Activated T-helper 2 cell treated with anti-CD3 and anti-CD28 coated beads, Interferon-gamma antibody, Interleukin-2, Interleukin-4, amounts not matched to agents 10 μg/mL and 5 μg/mL and 100 μg/mL, durations not matched to agents 14 hours and 24 hours and 36 hours (primary cell): ENCODE results near the gene RGS3. TPM values are rescaled to one million over a fixed set of nuclear protein-coding genes. Genes with fewer than 3 reads are reported as not detected.

ENCODE experiments used
- DNase-seq: peaks from one replicate; pipeline ENCODE4 v3.0.0; 2021; ENCODE audit warnings: low spot score
- H3K27ac Mint-ChIP-seq: one replicate; pipeline ENCODE4 v1.8.0; 2021; ENCODE audit warnings: mixed read lengths
- H3K27me3 Mint-ChIP-seq: one replicate; pipeline ENCODE4 v1.8.0; 2021; ENCODE audit warnings: low read depth, mixed read lengths
- H3K36me3 Mint-ChIP-seq: one replicate; pipeline ENCODE4 v1.8.0; 2021; ENCODE audit warnings: low read depth, mixed read lengths
- H3K4me1 Mint-ChIP-seq: one replicate; pipeline ENCODE4 v1.8.0; 2021; ENCODE audit warnings: low read depth, mixed read lengths
- H3K4me3 Mint-ChIP-seq: one replicate; pipeline ENCODE4 v1.8.0; 2021; ENCODE audit warnings: low read depth, mild to moderate bottlenecking, moderate library complexity, mixed read lengths
- H3K9me3 Mint-ChIP-seq: one replicate; pipeline ENCODE4 v1.8.0; 2021; ENCODE audit warnings: mixed read lengths
- intact Hi-C: fragments of 100-400 bp; cut with micrococcal nuclease; formaldehyde crosslinking; loops from one replicate; pipeline ENCODE4 v1.15.1; 2023
- total RNA-seq: library from RNA; stranded (reverse); gene quantifications from 2 replicates; pipeline ENCODE4 v1.2.3, GENCODE V29; 2022

Gene RGS3
- total RNA-seq, 1 donor from 2014 or later, result 64.2 TPM

DNA sequence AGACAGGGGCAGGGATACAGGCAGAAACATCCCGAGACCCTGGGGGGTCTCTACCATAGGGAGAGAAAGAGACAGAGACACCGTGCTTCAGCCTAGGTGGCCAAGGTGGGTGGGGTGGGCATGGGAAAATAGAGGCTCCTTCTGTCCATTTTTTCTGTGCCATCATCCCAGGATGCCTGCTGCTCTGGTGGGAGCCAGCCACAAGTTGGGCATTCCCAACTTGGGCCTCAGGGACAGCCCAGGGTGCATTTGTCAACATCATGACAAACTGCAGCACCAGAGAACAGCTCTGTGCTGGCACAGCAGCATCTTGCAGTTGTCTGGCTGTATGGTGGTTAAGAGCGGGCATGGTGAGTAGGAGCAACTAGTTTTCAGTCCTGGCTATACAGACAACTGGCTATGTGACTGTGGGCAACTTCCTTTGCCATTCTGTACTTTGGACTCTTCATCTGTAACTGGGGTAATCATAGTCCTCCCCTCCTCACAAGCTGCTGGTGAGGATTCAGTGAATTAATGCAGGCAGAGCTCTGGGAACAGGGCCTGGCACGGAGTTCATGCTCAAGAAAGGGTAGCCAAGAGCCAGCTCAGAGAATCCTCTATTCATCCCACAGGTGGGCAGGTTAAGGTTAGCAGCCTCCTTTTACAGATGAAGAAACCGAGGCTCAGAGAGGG lies 100.4 kb downstream of the RGS3 start:
- intact Hi-C loops, result no loop called here
- H3K9me3 Mint-ChIP-seq, result no peaks in the 10 kb centered on the region
- no peaks in the 10 kb centered on the region for H3K36me3 Mint-ChIP-seq
- H3K4me1 Mint-ChIP-seq, result peaks cover 23% of the 10 kb centered on the region
- DNase-seq, result no peak
- no peaks in the 10 kb centered on the region for H3K27me3 Mint-ChIP-seq
- no peak overlapping the region for H3K27ac Mint-ChIP-seq
- H3K4me3 Mint-ChIP-seq, result no peak overlapping the region

DNA sequence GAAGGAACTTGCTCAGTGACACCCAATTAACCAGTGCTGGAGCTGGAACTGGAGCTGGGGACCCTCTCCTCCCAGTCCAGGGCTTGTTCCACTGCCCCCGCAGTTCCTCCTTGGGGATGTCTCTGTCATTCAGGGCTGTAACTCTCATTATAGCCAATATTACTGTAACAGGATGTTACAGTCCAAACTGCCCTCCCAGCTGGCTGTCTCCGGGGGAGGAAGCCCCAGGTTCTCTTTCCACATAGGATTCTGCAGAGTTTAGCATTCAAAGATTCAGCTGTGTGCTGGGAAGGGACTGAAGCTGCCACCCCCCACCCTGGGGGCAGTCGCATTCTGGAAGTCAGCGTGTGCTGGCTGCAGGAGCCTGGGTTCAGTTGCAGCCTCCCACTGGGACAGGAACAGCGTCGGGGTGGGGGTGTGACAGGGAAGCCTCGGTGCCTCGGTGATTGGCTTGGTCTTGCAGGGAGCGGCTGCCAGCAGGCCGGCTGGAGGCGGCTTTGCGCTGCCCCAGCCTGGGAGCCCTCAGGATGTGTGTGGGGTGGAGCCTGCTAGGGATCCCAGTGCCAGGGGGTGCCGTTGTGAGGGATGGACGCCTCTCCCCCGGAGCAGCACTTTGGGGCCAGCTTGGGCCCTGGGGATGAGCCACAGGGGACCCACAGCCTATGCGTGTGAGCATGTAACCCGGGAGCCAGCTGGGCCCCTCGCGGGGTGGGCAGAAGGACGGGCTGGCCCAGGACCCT lies 101.1 kb downstream of the RGS3 start:
- H3K27me3 Mint-ChIP-seq, result no peaks in the 10 kb centered on the region
- H3K27ac Mint-ChIP-seq, result no peak overlapping the region
- H3K4me1 Mint-ChIP-seq, result peaks cover 21% of the 10 kb centered on the region
- intact Hi-C loops, result no loop called here
- no peaks in the 10 kb centered on the region for H3K9me3 Mint-ChIP-seq
- DNase-seq, result no peak
- no peaks in the 10 kb centered on the region for H3K36me3 Mint-ChIP-seq
- no peak overlapping the region for H3K4me3 Mint-ChIP-seq

DNA sequence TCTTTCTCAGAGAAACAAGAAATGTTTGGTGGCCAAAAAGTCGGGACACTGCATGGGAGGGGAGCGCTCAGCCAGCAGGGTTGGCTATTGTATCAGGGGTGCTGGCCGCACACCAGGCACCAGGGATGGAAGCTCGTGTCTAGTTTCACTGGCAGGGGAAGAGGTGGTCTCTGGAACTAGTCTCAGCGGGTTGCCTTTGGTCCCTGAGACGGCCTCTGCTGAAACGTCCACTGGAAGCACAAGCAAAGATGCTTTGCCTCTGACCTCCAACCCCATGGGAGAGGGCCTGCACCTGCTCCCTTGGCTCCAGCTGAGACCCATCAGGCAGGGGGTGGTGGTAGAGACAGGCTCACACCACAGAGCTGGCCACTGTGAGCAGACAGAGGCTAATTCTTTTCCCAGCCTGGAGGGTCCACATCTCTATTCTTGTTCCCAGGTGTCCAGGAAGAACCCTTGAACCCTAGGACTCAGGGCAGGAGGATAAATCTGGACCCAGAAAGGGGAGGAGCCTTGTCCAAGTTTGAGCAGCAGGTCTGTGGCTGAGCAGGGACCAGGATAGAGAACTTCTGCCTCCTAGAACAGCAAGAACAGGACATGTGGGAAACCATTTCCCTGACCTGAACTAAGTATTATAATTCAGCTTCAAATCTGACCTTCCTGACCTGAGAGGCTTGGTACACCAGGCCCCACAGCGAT lies 102.6 kb downstream of the RGS3 start:
- Mint-ChIP-seq H3K9me3 (no peaks in the 10 kb centered on the region), H3K36me3 (no peaks in the 10 kb centered on the region), H3K4me3 (no peak overlapping the region), H3K4me1 (peaks cover 14% of the 10 kb centered on the region), H3K27me3 (no peaks in the 10 kb centered on the region), H3K27ac (no peak overlapping the region)
- no peak for DNase-seq
- intact Hi-C loops, result no loop called here

DNA sequence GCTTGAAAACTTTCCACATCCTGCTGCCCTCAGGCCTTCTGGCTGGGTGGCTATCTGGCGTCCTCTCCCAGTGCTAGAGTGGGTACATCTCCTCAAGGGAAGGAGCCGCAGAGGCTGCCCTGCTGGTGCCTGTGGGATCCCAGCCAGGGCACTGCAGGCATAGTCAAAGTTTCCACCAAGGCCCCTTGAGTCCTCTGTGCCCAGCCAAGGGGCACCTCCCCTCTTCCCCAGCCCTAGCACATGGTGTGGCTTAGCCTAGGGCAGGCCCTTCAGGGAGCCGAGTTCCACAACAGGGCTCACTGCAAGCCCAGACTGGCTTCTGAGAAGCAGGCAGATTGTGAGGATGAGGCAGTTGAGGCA lies 103.2 kb downstream of the RGS3 start:
- Mint-ChIP-seq H3K27ac (no peak overlapping the region), H3K27me3 (no peaks in the 10 kb centered on the region), H3K4me1 (peaks cover 15% of the 10 kb centered on the region), H3K4me3 (no peak overlapping the region), H3K9me3 (no peaks in the 10 kb centered on the region), H3K36me3 (no peaks in the 10 kb centered on the region)
- no peak for DNase-seq
- intact Hi-C loops, result no loop called here

DNA sequence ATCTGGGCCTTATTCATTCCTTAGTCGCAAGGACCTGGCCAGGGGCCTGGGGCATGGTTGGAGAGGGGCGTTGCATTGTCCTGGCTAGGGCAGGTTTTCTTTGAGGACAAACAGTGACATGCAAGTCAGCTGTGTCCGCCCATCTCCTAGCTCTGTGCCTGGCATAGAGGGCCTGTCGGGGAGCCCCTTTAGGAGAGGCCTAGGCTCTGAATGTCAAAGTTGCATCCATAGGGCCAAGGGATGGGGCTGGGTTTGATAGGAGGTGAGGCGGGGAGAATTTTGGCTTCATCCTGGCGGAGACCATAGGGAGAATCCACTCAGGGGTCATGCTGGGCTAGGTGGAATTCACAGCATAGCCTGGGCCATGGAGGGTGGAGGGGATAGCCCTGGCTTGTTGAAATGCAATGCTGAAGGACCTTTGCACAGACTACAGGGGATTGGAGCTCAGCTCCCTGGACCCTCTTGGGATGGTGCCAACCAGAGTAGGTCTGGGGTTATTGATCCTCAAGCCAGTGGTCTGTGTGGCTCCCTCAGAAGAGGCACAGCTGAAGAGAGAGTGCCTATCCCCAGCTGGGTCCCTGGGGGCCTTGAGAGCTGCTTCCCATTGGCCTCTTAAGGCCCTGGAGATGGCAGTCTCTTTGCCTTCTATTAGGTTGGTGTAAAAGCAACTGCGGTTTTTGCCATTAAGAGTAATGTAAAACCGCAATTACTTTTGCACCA lies 104.0 kb downstream of the RGS3 start:
- Mint-ChIP-seq H3K4me3 (no peak overlapping the region), H3K9me3 (no peaks in the 10 kb centered on the region), H3K36me3 (no peaks in the 10 kb centered on the region), H3K27me3 (no peaks in the 10 kb centered on the region), H3K27ac (no peak overlapping the region), H3K4me1 (peaks cover 15% of the 10 kb centered on the region)
- DNase-seq, result no peak
- intact Hi-C loops, result no loop called here

DNA sequence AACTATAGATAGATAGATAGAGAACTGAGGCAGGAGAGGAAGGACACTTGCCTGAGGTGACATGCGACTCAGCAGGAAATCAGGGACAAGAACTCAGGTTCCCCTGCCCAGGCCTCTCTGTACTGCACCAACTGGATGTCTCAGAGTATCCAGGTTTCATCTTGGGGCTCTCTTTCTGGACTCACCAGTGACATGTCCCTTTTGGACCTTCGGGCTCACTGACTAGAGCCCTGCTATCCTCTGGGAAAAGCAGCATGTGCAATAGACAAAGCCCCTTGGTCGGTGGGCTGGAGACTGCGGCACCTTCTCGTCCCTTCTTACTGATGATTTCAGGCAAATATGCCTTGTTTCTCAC lies 104.5 kb downstream of the RGS3 start:
- H3K27ac Mint-ChIP-seq, result no peak overlapping the region
- H3K36me3 Mint-ChIP-seq, result no peaks in the 10 kb centered on the region
- no peaks in the 10 kb centered on the region for H3K27me3 Mint-ChIP-seq
- no peak for DNase-seq
- no peaks in the 10 kb centered on the region for H3K9me3 Mint-ChIP-seq
- intact Hi-C loops, result no loop called here
- no peak overlapping the region for H3K4me3 Mint-ChIP-seq
- peaks cover 15% of the 10 kb centered on the region for H3K4me1 Mint-ChIP-seq

DNA sequence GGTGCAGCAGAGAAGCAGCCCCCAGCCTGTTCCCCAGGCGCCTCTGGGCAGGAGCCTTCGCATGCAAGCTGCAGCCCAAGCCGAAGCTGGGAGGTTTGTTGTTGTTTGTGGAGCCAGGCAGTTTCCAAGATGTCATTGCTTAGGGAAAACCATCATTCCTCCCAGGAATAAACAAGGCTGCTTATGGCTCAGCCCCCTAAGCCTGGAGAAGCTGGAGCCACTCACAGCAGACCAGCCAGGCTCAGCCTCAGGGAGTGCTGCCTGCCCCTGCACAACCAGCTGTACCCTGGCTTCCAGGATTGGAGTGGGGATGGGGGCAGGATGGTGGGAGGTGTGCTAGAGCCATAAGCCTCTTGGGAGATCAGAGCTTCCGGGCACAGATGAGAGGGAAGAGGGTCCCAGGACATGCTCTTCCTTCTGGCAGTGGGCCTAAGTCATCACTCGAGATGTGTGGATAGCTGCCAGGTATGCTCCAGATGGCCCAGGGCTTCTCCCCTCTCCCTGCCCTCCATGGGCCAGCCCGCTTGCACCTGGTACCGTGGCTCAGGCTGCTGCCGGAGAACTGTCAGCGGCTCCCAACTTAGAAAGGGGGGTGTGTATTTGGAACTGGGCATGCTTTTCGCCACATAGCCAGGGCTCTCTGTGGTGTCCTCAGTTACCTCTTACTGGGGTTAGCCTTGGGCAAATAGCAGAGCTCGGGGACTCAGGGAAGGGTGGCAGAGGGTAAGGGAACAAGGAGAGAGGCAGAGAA lies 105.2 kb downstream of the RGS3 start:
- H3K27me3 Mint-ChIP-seq, result no peaks in the 10 kb centered on the region
- intact Hi-C loops, result no loop called here
- peaks cover 15% of the 10 kb centered on the region for H3K4me1 Mint-ChIP-seq
- H3K27ac Mint-ChIP-seq, result no peak overlapping the region
- no peaks in the 10 kb centered on the region for H3K36me3 Mint-ChIP-seq
- H3K4me3 Mint-ChIP-seq, result no peak overlapping the region
- DNase-seq, result no peak
- H3K9me3 Mint-ChIP-seq, result no peaks in the 10 kb centered on the region

DNA sequence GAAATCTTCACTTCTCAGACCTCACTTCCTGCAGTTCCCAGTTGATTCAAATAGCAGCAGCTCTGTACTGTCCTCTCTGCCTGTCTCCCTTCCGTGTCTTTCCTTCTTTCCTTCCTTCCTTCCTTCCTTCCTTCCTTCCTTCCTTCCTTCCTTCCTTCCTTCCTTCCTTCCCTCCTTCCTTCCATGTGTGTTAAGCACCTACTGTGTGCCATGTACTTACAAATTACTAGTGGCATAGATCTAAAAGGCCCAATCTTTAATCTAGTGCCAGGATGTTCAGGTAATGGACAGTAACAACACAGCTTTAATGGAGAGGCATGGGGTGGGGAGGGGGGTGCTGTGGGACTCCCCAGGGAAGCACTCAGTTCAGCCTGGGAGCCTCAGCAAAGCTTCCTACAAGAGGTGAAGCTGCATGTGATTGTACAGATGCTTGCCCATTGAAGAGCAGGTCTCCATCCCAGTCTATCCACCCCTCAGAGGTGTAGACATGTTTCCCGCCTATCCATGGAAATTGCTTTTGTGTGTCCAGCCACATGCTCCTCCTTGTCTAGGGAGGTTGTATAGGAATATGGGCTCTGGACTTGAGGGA lies 106.0 kb downstream of the RGS3 start:
- H3K27ac Mint-ChIP-seq, result no peak overlapping the region
- intact Hi-C loops, result no loop called here
- no peak for DNase-seq
- no peaks in the 10 kb centered on the region for H3K9me3 Mint-ChIP-seq
- H3K27me3 Mint-ChIP-seq, result no peaks in the 10 kb centered on the region
- H3K4me1 Mint-ChIP-seq, result peaks cover 17% of the 10 kb centered on the region
- H3K4me3 Mint-ChIP-seq, result no peak overlapping the region
- no peaks in the 10 kb centered on the region for H3K36me3 Mint-ChIP-seq

DNA sequence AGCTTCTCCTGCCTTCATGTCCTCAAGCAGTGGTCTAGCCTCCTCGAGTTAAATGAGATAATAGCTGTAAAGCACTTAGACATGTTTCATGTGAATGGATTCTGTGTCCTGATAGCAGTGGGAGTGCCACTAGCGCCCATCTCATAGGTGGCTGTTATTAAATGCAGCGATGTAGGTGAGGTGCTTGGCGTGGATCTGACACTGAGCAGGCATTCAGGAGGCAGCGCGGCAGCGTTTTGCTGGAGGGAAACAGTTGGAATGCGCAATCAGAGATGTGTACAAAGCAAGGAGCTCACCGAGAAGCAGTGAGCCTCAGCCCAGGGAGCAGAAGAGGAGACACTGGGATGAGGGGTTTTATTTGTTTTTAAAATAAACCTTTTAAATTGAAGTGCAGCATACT lies 106.6 kb downstream of the RGS3 start:
- Mint-ChIP-seq H3K27ac (no peak overlapping the region), H3K9me3 (no peaks in the 10 kb centered on the region), H3K27me3 (no peaks in the 10 kb centered on the region), H3K36me3 (no peaks in the 10 kb centered on the region), H3K4me3 (no peak overlapping the region), H3K4me1 (peaks cover 14% of the 10 kb centered on the region)
- no peak for DNase-seq
- intact Hi-C loops, result no loop called here

DNA sequence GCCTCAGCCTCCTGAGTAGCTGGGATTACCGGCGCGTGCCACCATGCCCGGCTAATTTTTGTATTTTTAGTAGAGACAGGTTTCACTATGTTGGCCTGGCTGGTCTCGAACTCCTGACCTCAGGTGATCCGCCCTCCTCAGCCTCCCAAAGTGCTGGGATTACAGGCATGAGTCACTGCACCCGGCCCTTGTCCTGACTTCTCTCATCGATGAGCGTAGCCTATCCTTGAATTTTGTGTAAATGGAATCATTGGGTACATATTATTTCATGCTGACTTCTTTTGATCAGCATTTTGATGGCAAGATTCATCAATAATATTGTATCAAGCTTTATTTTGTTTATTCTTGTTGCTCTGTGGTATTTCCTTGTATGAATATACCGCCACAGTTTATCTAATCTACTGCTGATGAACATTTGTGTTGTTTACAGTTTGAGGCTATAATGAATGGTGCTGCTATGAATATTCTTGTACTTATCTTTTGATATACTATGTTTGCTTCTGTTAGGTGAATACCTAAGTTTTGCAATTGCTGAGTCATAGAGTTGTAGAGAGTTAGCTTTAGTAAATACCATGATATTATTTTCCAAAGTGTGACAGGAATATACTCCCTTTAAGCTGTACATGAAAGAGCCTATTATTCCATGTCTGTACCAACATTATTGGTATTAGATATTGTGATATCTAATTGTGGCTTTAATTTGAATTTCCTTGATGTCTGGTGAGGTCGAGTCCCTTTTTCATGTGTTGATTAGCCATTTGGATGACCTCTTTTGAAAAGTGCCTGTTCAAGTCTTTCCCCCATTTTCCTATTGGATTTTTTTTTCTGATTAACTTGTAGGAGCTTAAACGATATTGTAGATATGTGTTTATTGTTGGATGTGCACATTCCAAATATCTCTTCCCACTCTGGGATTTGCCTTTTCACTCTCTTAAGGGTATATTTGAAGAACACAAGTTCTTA lies 107.5 kb downstream of the RGS3 start:
- peaks cover 16% of the 10 kb centered on the region for H3K4me1 Mint-ChIP-seq
- no peak for DNase-seq
- no peaks in the 10 kb centered on the region for H3K9me3 Mint-ChIP-seq
- no peak overlapping the region for H3K4me3 Mint-ChIP-seq
- H3K36me3 Mint-ChIP-seq, result no peaks in the 10 kb centered on the region
- H3K27me3 Mint-ChIP-seq, result no peaks in the 10 kb centered on the region
- no peak overlapping the region for H3K27ac Mint-ChIP-seq
- intact Hi-C loops, result no loop called here

DNA sequence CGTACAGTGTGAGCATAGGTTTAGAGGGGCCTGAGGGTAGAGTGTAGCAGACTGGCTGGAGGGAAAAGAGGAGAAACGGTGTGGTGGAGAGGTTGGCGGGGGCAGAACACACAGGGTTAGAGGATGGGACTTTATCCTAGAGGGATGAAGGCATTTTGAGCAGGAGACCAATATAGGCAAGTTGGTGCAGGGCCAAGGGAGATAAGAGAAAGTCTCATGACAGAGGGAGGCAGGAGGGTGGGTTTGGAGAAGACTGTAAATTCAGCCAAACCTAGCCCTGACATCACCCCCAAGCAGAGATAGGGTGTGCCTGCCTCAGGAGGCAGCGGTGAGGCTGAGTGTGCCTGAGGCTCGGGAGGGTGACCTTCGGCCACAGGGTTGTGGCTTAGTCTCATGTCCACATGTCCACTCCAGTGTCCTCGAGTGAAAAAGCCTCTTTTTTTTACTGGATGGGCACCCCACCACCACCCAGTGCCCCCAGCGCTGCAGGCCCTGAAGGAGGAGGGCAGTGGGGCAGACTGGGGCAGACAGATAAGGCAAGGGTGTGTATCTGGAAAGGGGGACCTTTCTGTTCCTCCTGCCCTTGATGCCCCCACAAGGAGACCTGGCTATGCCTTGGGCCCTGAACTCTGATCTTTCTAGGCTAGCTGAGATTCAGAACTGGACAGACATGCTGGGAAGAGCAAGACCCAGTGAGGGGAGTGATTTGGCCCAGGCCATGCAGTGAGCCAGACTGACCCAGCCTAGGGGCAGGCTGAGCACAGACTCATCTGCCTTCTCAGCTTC lies 108.7 kb downstream of the RGS3 start:
- no peak for DNase-seq
- Mint-ChIP-seq H3K36me3 (no peaks in the 10 kb centered on the region), H3K4me3 (no peak overlapping the region), H3K9me3 (no peaks in the 10 kb centered on the region), H3K27ac (no peak overlapping the region), H3K4me1 (peaks cover 21% of the 10 kb centered on the region), H3K27me3 (no peaks in the 10 kb centered on the region)
- intact Hi-C loops, result no loop called here
